HT-29 (cell line): ENCODE results near the gene SIRPB2. TPM values are rescaled to one million over a fixed set of nuclear protein-coding genes. Genes with fewer than 3 reads are reported as not detected.

ENCODE experiments used
- DNase-seq: peaks from one replicate; pipeline ENCODE4 v3.0.0-alpha.2; 2015; ENCODE audit warnings: low spot score
- total RNA-seq: library from RNA; depleted of rRNA; stranded (reverse); fragments of >200 nt; shearing (Covaris generic); gene quantifications from 2 replicates; pipeline ENCODE4 v1.2.3, GENCODE V29; 2014; rRNA removed

The SIRPB2 gene
- not detected in 2 replicates for total RNA-seq

DNA sequence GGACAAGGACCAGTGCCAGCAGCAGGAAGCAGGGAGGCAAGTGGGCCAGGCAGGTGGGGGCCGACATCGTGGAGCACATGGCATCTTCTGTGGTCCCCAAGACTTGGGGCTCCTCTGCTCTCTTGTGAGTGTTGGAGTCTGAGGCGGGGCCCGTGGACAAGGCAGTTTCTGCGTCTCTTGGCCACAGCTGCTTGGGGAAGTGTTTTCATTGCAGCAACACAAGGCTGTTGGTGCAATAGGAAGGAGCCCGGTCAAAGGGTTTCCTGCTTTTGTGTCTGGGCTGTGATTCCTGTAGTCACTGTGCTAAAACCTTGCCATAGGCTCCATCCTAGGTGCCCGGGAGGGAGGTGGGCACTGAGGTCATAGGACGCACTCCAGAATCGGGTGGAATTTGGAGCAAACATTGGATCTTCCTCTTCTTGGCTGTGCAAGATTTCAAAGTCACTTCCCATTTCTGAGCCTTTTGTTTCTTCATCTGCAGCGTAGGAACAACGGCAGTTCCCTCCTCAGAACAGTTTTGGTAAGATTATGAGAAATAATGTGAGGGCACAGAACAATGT is at the start of gene SIRPB2:
Gene SIRPB2 (minus strand): TSS at position 140 of the 560 bp plus-strand sequence. CDS start 61 bp downstream, at position 79.
- DNase-seq, result no peak

- no peak for DNase-seq
These were observed 48.7 kb upstream of the SIRPB2 start for GRCh38 chr20:1539816-1540419.

- no peak for DNase-seq
These were observed 47.4 kb upstream of the SIRPB2 start for GRCh38 chr20:1538655-1539054.

GRCh38 chr20:1537731-1538058 is 46.5 kb upstream of the SIRPB2 start:
- no peak for DNase-seq

GRCh38 chr20:1536893-1537730 is 45.9 kb upstream of the SIRPB2 start:
- no peak for DNase-seq

DNA sequence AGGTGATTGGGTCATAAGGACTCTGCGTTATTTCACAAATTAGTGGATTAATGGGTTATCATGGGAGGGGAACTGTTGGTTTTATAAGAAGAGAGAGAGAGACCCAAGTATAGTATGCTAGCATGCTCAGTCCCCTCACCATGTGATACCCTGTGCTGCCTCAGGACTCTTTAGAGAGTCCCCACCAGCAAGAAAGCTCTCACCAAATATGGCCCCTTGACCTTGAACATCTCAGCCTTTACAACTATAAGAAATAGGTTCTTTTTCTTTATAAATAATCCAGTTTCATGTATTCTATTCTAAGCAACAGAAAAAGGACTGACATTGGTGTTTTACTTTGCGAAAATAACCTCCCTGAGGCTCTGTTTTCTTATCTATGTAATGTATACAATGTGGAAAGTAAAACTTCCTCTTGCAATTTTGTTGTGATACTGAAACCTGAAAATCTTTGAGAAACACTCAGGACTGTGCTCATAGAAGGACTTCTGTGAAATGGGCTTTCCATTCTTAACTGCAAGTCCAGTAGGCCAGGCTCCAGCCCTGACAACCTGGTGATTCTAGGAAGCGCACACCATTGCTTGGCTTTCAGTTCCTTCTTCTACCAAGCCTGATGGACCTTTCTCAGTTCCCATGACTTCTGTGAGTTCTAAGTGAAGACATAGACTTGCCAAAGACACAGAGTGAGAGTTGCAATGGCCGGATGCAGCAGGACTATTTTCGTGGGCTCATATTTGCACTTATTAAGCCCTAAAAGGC is 44.4 kb upstream of the SIRPB2 start:
- no peak for DNase-seq

DNA sequence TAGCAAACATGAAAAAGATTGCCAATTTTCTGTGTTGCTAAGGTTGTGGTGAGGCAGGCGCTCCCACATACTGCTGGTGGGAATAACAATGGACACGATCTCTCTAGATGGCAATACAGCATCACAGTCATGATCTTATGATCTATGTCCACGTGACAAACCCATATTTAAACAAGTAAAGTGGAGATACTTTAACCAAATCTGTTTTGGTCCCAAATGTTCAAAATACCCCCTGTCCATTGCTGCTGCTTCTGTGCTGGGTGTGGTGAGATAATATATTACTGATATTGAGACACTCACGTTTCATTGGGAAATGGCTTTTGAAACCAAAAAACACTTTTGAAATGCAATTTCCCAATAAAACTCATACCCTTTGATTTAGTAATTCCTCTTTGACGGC is 43.3 kb upstream of the SIRPB2 start:
- no peak for DNase-seq

GRCh38 chr20:1533059-1533458 is 41.8 kb upstream of the SIRPB2 start:
- DNase-seq, result no peak

- DNase-seq, result no peak
These were observed 37.6 kb upstream of the SIRPB2 start for GRCh38 chr20:1528811-1529210.

DNA sequence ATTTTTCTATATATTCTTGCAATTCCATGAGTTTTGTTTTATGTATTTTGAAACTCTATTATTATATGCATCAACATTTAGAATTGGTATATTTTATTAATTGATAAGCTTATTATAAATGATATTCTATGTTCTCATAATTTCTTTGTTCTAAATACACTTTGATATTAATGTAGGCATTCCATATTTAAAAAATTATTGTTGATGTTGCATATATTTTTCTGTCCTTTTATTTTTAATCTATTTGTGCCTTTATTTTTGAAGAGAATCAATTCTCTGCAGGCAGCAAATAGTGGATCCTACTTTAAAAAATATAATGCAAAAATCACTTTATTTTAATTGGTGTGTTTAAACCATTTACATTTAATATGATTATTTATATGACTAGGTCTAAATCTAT is 36.7 kb upstream of the SIRPB2 start:
- DNase-seq, result no peak

DNA sequence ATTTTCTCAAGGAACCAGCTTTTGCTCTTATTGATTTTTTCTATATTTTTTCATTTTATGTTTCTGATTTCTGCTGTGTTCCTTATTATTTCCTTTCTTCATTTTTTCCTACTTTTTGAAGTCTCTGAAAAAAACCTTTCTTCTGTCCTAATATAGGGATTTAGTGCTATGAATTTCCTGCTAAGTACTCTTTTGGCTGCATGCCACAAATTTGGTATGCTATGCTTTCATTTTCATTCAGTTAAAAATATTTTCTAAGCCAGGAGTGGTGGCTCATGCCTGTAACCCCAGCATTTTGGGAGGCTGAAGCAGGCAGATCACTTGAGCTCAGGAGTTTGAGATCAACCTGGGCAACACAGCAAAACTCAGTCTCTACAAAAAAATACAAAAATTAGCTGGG is 35.7 kb upstream of the SIRPB2 start:
- DNase-seq, result no peak

GRCh38 chr20:1526310-1526709 is 35.1 kb upstream of the SIRPB2 start:
- no peak for DNase-seq

GRCh38 chr20:1524004-1524403 is 32.8 kb upstream of the SIRPB2 start:
- DNase-seq, result no peak

DNA sequence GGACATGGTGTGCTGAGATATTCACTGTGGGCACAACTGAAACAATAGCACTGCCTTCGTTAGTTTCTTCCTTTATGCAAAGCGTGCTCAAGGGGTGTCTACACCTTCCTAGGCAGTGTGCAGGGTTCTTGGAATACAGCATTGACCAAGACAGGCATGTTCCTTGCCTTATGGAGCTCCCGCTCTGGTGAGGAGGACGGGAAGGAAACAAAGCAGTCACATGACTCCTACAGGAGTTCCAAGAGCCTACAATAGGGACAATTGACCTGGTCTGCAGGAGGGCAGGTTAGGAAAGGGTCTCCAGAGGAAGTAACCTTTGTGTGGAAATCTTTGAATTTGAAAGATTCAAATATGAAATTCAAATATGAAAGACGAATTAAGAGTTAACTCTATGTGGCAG is 25.8 kb upstream of the SIRPB2 start:
- DNase-seq, result no peak

DNA sequence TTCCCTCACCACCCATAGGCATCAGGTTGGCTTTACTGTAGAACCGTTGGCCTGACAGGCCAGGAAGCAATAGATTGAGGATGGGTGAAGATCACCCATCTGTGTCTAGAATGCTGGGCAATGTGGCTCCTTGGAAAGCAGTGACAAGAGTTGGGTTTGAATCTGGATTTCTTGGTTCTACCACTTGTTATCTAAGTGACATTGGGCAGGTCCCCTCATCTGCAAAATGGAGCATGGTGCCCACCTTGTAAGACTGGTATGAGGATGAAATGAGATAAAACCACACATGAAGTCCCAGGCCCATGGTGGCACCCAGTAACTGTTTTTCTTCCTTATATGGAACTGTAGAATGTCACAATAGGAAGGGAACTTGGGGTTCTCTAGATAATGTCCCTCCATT is 22.6 kb upstream of the SIRPB2 start:
- DNase-seq, result no peak

GRCh38 chr20:1509237-1509636 is 18.0 kb upstream of the SIRPB2 start:
- DNase-seq, result peak; percentile 30

DNA sequence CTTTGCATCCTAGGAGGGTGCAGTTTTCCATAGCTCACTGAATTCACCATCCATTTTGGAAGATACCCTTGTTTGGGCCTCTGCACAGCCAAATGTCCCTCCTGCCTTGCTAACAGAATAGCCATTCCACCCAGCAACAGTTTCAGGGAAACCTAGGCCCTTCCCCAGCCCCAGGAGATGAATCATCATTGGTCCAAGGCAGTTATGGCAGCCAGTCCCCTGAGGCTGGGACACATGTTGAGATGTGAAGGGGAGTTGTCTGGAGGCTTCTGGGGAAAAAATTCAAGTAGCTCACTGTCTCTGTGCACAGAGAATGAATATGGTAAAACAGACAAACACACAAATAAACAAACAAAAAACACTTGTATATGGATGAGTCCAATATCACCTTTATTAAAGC is 17.4 kb upstream of the SIRPB2 start:
- no peak for DNase-seq

DNA sequence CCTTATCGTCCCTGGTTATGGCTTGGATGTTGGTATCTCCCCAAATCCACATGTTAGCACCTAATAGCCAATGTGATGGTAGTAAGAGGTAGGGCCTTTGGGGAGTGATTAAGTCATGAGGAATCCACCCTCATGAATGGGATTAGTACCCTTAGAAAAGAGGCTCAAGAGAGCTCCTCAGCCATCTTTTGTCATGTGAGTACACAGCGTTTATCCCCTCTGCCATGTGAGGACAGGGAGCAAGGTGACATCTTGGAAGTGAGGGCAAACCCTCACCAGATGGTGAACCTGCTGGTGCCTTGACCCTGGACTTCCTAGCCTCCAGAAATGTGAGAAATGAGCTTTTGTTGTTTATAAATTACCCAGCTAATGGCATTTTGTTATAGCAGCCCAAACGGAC is 16.1 kb upstream of the SIRPB2 start:
- no peak for DNase-seq

GRCh38 chr20:1505871-1506270 is 14.7 kb upstream of the SIRPB2 start:
- no peak for DNase-seq

DNA sequence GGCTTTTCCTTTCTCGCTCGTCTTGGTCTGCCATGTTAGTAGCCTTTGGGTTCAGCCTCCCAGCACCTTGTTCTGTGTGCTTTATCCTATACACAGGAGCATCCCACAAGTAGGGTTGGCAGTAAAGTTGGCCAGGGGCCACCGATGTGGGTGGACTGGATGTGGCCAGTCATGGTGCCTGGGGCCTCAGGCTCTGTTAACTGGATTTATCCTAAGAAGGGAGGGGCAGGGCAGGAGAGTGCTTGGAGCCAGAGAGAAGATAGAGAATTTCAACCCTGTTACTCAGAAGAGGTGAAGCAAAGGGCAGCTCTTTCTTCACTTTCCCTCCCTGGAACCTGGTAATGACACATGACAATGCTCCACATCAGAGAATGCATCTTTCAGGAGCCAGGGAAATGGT is 14.1 kb upstream of the SIRPB2 start:
- no peak for DNase-seq

GRCh38 chr20:1503564-1504227 is 12.5 kb upstream of the SIRPB2 start:
- DNase-seq, result peak; percentile 91

DNA sequence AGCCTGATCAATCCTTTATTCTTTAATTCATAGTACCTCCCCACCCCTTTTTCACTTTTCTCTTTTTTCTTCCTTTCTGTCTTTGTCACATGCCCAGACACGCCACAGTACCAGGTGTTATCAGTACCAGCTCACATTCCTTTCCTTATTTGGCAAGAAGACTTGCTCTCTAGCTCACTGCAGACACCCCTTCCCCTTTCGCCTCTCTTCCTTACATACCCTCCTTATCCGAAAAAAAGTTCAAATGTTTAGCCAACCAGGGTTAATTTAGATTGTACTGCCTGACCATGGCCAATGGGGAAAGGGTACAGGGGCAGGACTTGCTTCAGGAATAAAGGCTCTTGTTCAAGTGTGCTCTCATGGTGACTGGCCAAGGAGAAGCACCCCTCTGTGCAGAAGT is 9.3 kb upstream of the SIRPB2 start:
- DNase-seq, result no peak
